HG02885 (cell line): ENCODE measurements around the gene PCDH7.

Experiments used
- ATAC-seq: cut with Tn5 transposase; IDR thresholded peaks from one replicate; pipeline ENCODE4 v1.9.1; 2021; ENCODE audit warnings: mild to moderate bottlenecking; ENCODE audit not compliant: unreplicated experiment, poor library complexity

PCDH7 gene

DNA sequence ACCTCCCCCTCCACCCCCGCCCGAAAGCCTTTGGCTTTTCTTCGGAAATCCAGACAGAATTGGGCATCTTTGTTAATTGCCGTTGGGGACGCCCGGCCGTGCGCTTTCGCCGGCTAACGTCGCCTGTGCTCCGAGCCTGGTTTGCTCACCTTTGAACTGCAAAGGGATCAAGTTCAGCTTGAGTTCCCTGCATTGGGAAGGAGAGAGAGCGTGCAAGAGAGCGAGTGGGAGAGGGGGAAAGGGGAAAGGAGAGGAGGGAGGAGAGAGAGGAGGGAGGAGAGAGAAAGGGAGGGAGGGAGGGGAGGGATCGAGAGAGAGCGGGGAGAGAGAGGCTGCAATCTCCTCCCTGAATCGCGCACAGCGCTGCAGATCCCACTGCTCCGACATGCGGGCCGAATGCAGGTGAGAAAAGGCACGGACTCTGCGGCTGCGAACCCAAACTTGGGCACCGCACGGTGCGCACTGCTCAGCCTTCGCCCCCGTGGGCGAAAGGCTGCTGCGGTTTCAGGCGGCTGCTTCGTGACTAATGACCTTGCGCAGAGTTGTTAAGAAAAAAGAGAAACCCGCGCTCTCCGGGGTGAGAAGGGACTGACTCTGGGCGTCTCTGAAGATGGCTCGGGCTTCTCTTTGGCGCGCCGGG lies at the start of gene PCDH7:
PCDH7 (plus strand) TSS at position 349 of the 640 bp plus-strand sequence. CDS start 1,054 bp downstream, outside the sequence.
- ATAC-seq: no peak

DNA sequence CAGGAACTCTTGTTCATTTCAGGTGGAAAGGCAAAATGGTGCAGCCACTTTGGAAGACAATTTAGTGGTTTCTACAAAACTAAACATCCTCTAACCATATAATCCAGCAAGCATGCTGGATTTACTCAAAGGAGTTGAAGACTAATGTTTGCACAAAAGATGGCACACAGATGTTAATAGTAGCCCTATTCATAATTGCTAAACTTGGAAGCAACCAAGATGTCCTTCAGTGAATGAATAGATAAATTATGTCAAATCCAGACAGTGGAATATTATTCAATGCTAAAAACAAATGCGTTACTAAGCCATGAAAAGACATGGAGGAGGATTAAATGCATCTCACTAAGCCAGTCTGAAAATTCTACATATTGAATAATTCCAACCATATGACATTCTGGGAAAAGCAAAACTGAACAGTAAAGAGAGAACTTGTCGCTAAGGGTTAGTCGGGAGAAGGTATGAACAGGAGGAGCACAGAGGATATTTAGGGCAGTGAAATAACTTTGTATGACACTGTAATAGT lies 48.2 kb upstream of the PCDH7 start:
- ATAC-seq: no peak

DNA sequence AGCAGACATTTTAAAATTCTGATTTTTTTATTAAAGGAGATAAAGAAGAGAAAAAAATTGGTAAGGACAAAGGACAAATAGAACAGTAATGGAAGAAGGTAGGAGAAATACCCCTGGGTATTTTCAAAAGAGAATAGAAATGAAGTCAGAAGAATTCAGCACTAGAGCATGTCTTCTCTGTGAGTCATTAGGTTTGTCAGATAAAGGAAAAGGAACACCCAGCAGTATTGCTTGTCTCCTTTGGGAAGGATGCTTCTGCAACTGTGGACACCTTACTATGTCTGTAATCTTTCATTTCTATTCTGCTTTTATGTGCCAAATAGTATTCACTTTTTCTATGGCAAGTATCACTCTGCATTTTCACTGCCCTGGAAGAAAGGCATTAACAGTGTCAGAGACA lies 24.0 kb upstream of the PCDH7 start:
- ATAC-seq: no peak

DNA sequence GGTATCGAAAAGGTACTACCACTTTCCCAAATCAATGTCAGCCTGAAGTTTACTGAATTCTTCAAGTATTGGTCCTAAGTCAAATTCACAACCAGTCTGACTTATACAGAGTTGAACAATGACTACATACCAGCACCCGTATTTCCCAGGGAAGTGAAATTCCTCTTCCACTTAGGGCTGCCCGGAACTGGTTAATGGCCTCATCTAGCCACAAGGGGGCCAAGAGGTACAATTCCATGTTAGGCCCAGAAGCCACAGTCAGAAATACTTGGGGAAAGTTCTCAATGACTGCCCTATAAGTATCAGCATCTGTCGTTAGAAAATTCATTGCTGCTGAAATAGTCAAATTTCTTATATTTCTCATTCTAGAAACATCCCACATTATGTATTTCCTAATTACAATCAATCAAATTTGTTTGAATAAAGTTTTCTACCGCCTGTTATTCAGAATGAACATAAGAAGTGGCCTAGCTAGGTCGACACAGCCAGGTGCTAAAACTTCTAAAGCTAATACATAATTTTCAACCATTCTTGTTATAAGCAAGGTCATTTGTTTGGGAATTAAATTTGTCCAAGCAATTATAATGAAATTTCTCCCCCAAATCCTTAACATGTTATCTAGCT lies 5.6 kb upstream of the PCDH7 start:
- ATAC-seq: peak; percentile 62

DNA sequence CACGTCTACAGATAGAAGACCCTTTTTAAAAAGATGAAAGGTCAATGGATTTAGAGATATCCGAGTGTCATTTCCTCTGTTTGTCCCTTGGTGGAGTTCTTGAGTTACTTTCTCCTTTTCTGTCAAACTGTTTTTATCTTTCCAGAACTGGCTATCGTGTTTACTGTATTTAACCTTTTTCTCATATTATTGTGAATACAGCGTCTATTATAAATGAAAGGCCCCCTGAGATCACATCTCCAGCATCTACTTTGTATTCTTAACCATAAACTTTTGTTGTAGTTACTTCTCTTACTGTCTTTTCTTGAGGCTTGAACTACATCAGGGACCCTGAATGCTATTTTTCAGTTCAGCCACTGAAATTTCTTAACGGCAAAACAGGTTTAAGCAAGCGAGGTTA lies 4.0 kb upstream of the PCDH7 start:
- no peak for ATAC-seq

- ATAC-seq: peak; percentile 31
These were observed 3.4 kb upstream of the PCDH7 start for GRCh38 chr4:30716681-30717207.

DNA sequence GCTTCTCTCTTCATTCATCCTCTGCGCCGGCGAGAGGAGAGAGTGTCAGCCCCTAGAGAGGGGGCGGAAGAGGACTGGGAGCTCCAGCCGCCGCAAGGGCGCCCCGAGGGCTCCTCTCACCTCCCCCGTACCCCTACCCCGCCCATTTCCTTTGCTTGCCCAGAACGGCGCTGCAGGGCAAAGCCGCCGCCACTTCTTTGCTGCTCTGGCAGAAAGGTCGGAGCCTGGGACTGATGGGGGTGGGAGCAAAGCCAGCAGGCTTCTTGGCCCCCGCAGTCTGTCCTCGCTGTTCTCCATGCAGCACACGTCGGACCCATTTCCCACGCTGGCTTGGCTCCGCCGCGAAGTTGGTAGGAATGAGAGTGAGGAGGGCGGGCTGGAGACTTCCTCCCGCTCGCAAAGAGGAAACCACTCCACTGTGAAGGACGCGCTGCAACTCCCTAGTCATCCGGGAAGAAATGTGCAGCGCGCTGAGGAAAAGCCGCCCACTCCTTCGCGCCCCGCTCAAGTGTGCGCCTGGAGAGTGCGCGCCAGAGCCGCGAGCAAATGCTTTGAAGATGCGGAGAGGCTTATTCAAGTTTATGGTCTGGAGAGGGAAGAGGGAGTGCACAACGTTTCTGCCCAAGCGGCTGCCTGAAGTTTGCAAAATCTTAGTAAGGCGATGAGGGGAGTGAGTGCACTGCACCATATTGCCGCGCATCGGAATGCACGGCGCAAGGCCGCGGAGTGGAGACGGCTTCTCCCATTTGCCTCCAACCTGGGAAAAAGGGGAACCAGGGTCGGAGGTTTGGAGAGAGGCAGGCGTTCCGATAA lies 2.8 kb upstream of the PCDH7 start:
- ATAC-seq: peak; percentile 45

GRCh38 chr4:30718021-30718542 lies 2.1 kb upstream of the PCDH7 start:
- no peak for ATAC-seq

GRCh38 chr4:30718641-30719453 lies 1.3 kb upstream of the PCDH7 start:
- ATAC-seq: no peak

DNA sequence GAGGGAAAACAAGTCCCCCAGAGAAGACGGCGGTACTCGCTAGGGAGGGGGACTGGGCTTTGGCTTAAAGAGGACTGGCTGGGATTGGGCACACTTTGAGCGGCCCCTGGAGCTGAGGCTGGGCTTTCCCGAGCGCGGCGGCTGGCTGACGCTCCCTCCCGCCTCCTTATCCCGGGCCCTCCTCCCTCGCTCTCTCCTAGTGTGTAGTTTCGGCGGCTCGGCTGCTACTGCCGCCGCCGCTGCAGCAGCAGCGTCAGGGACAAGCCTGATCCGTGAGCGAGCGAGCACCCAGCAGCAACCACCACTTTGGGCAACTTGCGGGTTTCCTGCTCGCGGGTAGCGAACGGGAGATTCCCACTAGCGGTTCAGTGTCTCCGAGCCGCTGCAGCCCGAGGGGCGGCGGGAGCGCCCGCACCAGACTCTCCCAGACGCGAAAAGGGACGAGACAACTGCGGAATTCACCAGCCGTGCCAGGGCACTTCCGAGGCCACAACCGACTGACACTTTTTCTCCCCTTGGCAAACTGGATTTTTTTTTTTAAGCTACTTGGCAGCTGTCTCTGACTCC lies 632 bp upstream of the PCDH7 start:
- ATAC-seq: no peak

DNA sequence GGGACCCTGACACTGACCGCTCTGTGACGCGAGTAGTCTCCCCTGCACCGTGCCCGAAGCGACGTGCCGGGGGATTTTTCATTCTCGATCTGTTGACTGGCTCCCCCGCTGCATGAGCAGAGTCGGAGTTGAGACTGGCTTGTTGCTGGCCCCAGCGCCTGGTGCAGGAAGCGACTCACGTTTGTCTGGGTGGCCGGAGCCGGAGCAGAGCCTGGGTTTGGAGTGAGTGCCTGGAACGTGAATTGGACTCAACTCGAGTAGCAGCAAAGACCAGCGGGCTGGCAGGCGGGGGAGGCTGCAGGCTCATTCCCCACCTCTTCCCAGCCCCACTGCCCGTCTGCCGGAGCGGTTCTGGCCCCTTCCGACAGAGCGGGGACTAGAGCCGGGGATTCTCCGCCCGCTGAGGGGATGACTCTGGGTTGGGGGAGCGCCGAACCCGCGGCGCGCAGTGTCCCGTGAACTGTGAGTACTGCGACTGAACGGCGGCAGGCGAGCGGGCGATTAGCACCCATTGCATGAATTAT lies 554 bp downstream of the PCDH7 start:
- no peak for ATAC-seq

- no peak for ATAC-seq
These were observed 1.3 kb downstream of the PCDH7 start for GRCh38 chr4:30721185-30722091.

GRCh38 chr4:30722092-30722358 lies 1.9 kb downstream of the PCDH7 start:
- no peak for ATAC-seq

DNA sequence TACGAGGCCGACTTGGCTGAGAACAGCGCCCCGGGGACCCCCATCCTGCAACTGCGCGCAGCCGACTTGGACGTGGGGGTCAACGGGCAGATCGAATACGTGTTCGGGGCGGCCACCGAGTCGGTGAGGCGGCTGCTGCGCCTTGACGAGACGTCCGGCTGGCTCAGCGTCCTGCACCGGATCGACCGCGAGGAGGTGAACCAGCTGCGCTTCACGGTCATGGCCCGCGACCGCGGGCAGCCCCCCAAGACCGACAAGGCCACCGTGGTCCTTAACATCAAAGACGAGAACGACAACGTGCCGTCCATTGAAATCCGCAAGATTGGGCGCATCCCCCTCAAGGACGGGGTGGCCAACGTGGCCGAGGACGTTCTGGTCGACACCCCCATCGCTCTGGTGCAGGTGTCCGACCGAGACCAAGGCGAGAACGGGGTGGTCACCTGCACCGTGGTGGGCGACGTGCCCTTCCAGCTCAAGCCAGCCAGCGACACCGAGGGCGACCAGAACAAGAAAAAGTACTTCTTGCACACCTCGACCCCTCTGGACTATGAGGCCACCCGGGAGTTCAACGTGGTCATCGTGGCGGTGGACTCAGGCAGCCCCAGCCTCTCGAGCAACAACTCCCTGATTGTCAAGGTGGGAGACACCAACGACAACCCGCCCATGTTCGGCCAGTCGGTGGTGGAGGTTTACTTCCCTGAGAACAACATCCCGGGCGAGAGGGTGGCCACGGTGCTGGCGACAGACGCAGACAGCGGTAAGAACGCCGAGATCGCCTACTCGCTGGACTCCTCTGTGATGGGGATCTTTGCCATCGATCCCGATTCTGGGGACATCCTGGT lies 2.4 kb downstream of the PCDH7 start:
- no peak for ATAC-seq

- ATAC-seq: no peak
These were observed 3.2 kb downstream of the PCDH7 start for GRCh38 chr4:30723201-30723955.

- no peak for ATAC-seq
These were observed 4.1 kb downstream of the PCDH7 start for GRCh38 chr4:30724247-30724646.

DNA sequence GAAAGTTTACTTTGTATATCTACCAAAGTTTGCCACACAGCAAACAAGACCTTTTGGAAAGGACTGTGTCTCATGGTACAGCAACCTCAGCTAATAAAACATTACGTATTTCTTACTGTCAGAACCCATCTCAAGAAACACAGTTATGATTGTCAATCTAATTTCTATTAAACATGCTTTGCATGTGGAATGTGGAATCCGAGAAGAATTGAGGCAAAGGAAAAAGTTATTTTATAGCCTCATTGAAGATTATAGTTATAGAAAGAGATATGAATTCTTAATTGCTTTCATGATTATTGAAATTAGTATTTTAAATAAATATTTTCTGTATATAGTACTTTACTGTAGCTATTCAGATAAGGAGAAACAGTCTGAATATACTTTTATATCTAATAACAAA lies 5.4 kb downstream of the PCDH7 start:
- no peak for ATAC-seq
